Endodermal cell (in vitro differentiated cells): ENCODE data around the gene MAST2. TPM values are rescaled to one million over a fixed set of nuclear protein-coding genes. Genes with fewer than 3 reads are reported as not detected.

Experiments used
- DNase-seq: peaks from one replicate; pipeline ENCODE4 v3.0.0-alpha.2; 2017
- H3K27ac ChIP-seq: 2 replicates; pipeline ENCODE4 v1.5.1; 2013; ENCODE audit warnings: mild to moderate bottlenecking, low read depth, low read length, moderate library complexity
- H3K27me3 ChIP-seq: 2 replicates; pipeline ENCODE4 v1.6.1; 2013; ENCODE audit warnings: mild to moderate bottlenecking, low read length, moderate library complexity; ENCODE audit not compliant: insufficient read depth, control insufficient read depth, poor library complexity, severe bottlenecking
- H3K36me3 ChIP-seq: 2 replicates; pipeline ENCODE4 v1.7.0; 2013; ENCODE audit warnings: mild to moderate bottlenecking, low read length, moderate library complexity; ENCODE audit not compliant: control insufficient read depth, insufficient read depth
- H3K4me1 ChIP-seq: one replicate; pipeline ENCODE4 v1.7.0; 2013; ENCODE audit warnings: low read length; ENCODE audit not compliant: control insufficient read depth, insufficient read depth
- H3K4me3 ChIP-seq: 2 replicates; pipeline ENCODE4 v1.5.1; 2013; ENCODE audit warnings: mild to moderate bottlenecking, low read length, moderate library complexity
- H3K9ac ChIP-seq: 2 replicates; pipeline ENCODE4 v1.6.1; 2013; ENCODE audit warnings: mild to moderate bottlenecking, low read length, moderate library complexity; ENCODE audit not compliant: poor library complexity, severe bottlenecking; ENCODE audit errors: extremely low read depth
- H3K9me3 ChIP-seq: 2 replicates; pipeline ENCODE4 v1.6.1; 2013; ENCODE audit warnings: mild to moderate bottlenecking, low read length, moderate library complexity; ENCODE audit not compliant: control insufficient read depth
- H3K27ac Mint-ChIP-seq: 2 replicates; pipeline ENCODE4 v1.8.0; 2020; ENCODE audit warnings: mixed read lengths
- H3K27me3 Mint-ChIP-seq: 2 replicates; pipeline ENCODE4 v1.8.0; 2021; ENCODE audit warnings: mild to moderate bottlenecking, mixed read lengths; ENCODE audit not compliant: insufficient read depth
- H3K36me3 Mint-ChIP-seq: 2 replicates; pipeline ENCODE4 v1.8.0; 2020; ENCODE audit warnings: low read depth, mixed read lengths
- H3K4me1 Mint-ChIP-seq: 2 replicates; pipeline ENCODE4 v1.8.0; 2020; ENCODE audit warnings: mixed read lengths
- H3K4me3 Mint-ChIP-seq: 2 replicates; pipeline ENCODE4 v1.8.0; 2020; ENCODE audit warnings: mild to moderate bottlenecking, moderate library complexity, mixed read lengths
- H3K9me3 Mint-ChIP-seq: 2 replicates; pipeline ENCODE4 v1.8.0; 2020; ENCODE audit warnings: mild to moderate bottlenecking, mixed read lengths
- CTCF ChIP-seq: fragments of 200-600 bp; sonication (generic); conservative IDR thresholded peaks from 2 replicates; pipeline ENCODE4 v1.5.0; 2021; ENCODE audit warnings: antibody characterized with exemption, mild to moderate bottlenecking
- WGBS, 2 experiments: methylation state at CpG; one replicate each; pipeline versions ENCODE4 v1.1.5 to v1.1.7; 2013; ENCODE audit warnings: missing lambda C conversion rate in 2 of 2, mixed read lengths in 1 of 2; ENCODE audit not compliant: insufficient coverage in 1 of 2, insufficient read length in 1 of 2; 5-methylcytosine and 5-hydroxymethylcytosine counted together
- total RNA-seq, 2 donors: library from RNA; stranded (reverse); fragmentation: NEBNext Ultra II Directional in 1 of 2; extraction: Animal tissue kit (Norgen Biotek cat#: 25700) in 1 of 2; gene quantifications; 2 replicates in 1 of 2; 3 replicates in 1 of 2; pipeline ENCODE4 v1.2.1, GENCODE V29; 2021

Gene MAST2
- total RNA-seq, 2 donors from 2014 or later, result 46.3 to 60.7 TPM

GRCh38 chr1:45846931-45847330 lies 43.5 kb downstream of the MAST2 start:
- H3K4me1 Mint-ChIP-seq, result peaks cover 25% of the 10 kb centered on the region
- H3K27me3 Mint-ChIP-seq, result no peaks in the 10 kb centered on the region
- H3K9me3 Mint-ChIP-seq, result peaks cover 27% of the 10 kb centered on the region
- H3K27ac Mint-ChIP-seq, result no peak overlapping the region
- H3K9me3 ChIP-seq, result peaks cover 30% of the 10 kb centered on the region
- peaks cover 7% of the 10 kb centered on the region for H3K4me1 ChIP-seq
- H3K4me3 ChIP-seq, result no peak overlapping the region
- no peaks in the 10 kb centered on the region for H3K27me3 ChIP-seq
- H3K4me3 Mint-ChIP-seq, result no peak overlapping the region
- TF ChIP-seq CTCF, result no peak
- no peak overlapping the region for H3K27ac ChIP-seq
- WGBS, 2 experiments, result 95 to 100% methylated on average over 1 to 3 of the region's 3 CpGs
- peaks cover 35% of the 10 kb centered on the region for H3K36me3 Mint-ChIP-seq
- no peak overlapping the region for H3K9ac ChIP-seq
- DNase-seq, result no peak
- peaks cover 10% of the 10 kb centered on the region for H3K36me3 ChIP-seq

GRCh38 chr1:45848097-45848496 lies 44.7 kb downstream of the MAST2 start:
- Histone ChIP-seq H3K9me3 (peaks cover 30% of the 10 kb centered on the region), H3K27ac (no peak overlapping the region), H3K4me3 (peak overlapping the region; percentile 23), H3K27me3 (no peaks in the 10 kb centered on the region), H3K9ac (no peak overlapping the region), H3K4me1 (peaks cover 7% of the 10 kb centered on the region), H3K36me3 (peaks cover 10% of the 10 kb centered on the region)
- Mint-ChIP-seq H3K4me1 (peaks cover 24% of the 10 kb centered on the region), H3K4me3 (no peak overlapping the region), H3K36me3 (peaks cover 35% of the 10 kb centered on the region), H3K27ac (no peak overlapping the region), H3K27me3 (no peaks in the 10 kb centered on the region), H3K9me3 (peaks cover 27% of the 10 kb centered on the region)
- no peak for DNase-seq
- TF ChIP-seq CTCF, result no peak
- WGBS, 2 experiments, result 83 to 100% methylated on average over 1 to 2 of the region's 2 CpGs

GRCh38 chr1:45848714-45849113 lies 45.3 kb downstream of the MAST2 start:
- peaks cover 18% of the 10 kb centered on the region for H3K4me1 Mint-ChIP-seq
- Histone ChIP-seq H3K27me3 (no peaks in the 10 kb centered on the region), H3K9me3 (peaks cover 30% of the 10 kb centered on the region), H3K36me3 (peaks cover 10% of the 10 kb centered on the region), H3K4me3 (peak overlapping the region; percentile 23), H3K27ac (no peak overlapping the region), H3K4me1 (peaks cover 6% of the 10 kb centered on the region), H3K9ac (no peak overlapping the region)
- H3K27ac Mint-ChIP-seq, result peak overlapping the region; percentile 29
- no peak for DNase-seq
- WGBS, 2 experiments, result 85 to 100% methylated on average over 2 of the region's 2 CpGs
- no peak for TF ChIP-seq CTCF
- H3K27me3 Mint-ChIP-seq, result no peaks in the 10 kb centered on the region
- no peak overlapping the region for H3K4me3 Mint-ChIP-seq
- H3K9me3 Mint-ChIP-seq, result peaks cover 27% of the 10 kb centered on the region
- H3K36me3 Mint-ChIP-seq, result peaks cover 35% of the 10 kb centered on the region
